Neuronal stem cell (in vitro differentiated cells): ENCODE measurements around the gene CAST.
A peak's percentile ranks its signal among the peaks of the same experiment; 100 is the strongest.

Source experiments
- DNase-seq: peaks from one replicate; pipeline ENCODE4 v3.0.0-alpha.2; 2013; ENCODE audit warnings: low spot score
- H2AFZ ChIP-seq: one replicate; pipeline ENCODE4 v1.6.1; 2013; ENCODE audit warnings: mild to moderate bottlenecking, low read length, inconsistent platforms
- H2AK5ac ChIP-seq: 2 replicates; pipeline ENCODE4 v1.6.1; 2013; ENCODE audit warnings: low read depth, mild to moderate bottlenecking, inconsistent platforms, low read length, moderate library complexity, mixed read lengths
- H2BK120ac ChIP-seq: 2 replicates; pipeline ENCODE4 v1.6.1; 2013; ENCODE audit warnings: low read depth, mild to moderate bottlenecking, inconsistent platforms, low read length, moderate library complexity, mixed read lengths
- H2BK12ac ChIP-seq: one replicate; pipeline ENCODE4 v1.6.1; 2013; ENCODE audit warnings: low read length, inconsistent platforms
- H2BK15ac ChIP-seq: 2 replicates; pipeline ENCODE4 v1.6.1; 2013; ENCODE audit warnings: mild to moderate bottlenecking, low read length, inconsistent platforms, mixed read lengths
- H2BK5ac ChIP-seq: one replicate; pipeline ENCODE4 v1.6.1; 2013; ENCODE audit warnings: inconsistent platforms, mild to moderate bottlenecking, low read length, moderate library complexity
- H3K14ac ChIP-seq: one replicate; pipeline ENCODE4 v1.6.1; 2013; ENCODE audit warnings: low read length, inconsistent platforms
- H3K18ac ChIP-seq: 2 replicates; pipeline ENCODE4 v1.6.1; 2013; ENCODE audit warnings: low read length, inconsistent platforms
- H3K23ac ChIP-seq: 2 replicates; pipeline ENCODE4 v1.6.1; 2013; ENCODE audit warnings: low read depth, mild to moderate bottlenecking, mixed read lengths, low read length, inconsistent platforms; ENCODE audit not compliant: poor library complexity
- H3K27ac ChIP-seq: replicated peaks from 3 replicates; pipeline ENCODE4 v1.5.1; 2013; ENCODE audit warnings: low read length, inconsistent platforms
- H3K27me3 ChIP-seq, 3 experiments: 2 replicates each; pipeline ENCODE4 v1.6.1; 2013; ENCODE audit warnings: low read length in 3 of 3, mild to moderate bottlenecking in 2 of 3, inconsistent platforms in 1 of 3, low read depth in 1 of 3, mixed read lengths in 1 of 3, moderate library complexity in 1 of 3; ENCODE audit not compliant: control insufficient read depth in 3 of 3, insufficient read depth in 3 of 3
- H3K36me3 ChIP-seq, 2 donors: replicated peaks in 1 of 2; 2 replicates each; pipeline ENCODE4 v1.6.1; 2013; ENCODE audit warnings: low read length in 2 of 2; ENCODE audit not compliant: control insufficient read depth in 2 of 2, insufficient read depth in 2 of 2
- H3K4ac ChIP-seq: 2 replicates; pipeline ENCODE4 v1.6.1; 2013; ENCODE audit warnings: inconsistent platforms, mild to moderate bottlenecking, low read length, moderate library complexity
- H3K4me1 ChIP-seq, 2 donors: 1 replicate in 1 of 2; 2 replicates in 1 of 2; pipeline ENCODE4 v1.6.1; 2013; ENCODE audit warnings: low read length in 2 of 2, low read depth in 1 of 2; ENCODE audit not compliant: control insufficient read depth in 2 of 2, insufficient read depth in 1 of 2
- H3K4me2 ChIP-seq: one replicate; pipeline ENCODE4 v1.6.1; 2013; ENCODE audit warnings: mild to moderate bottlenecking, low read length, inconsistent platforms; ENCODE audit not compliant: insufficient read depth, poor library complexity, severe bottlenecking
- H3K4me3 ChIP-seq, 2 donors: 2 replicates each; pipeline ENCODE4 v1.5.1; 2013; ENCODE audit warnings: low read length in 2 of 2, mild to moderate bottlenecking in 2 of 2, inconsistent platforms in 1 of 2, moderate library complexity in 1 of 2
- H3K79me1 ChIP-seq: one replicate; pipeline ENCODE4 v1.6.1; 2013; ENCODE audit warnings: low read depth, mild to moderate bottlenecking, inconsistent platforms, low read length, moderate library complexity
- H3K9ac ChIP-seq: one replicate; pipeline ENCODE4 v1.6.1; 2013; ENCODE audit warnings: mild to moderate bottlenecking, low read depth, low read length, inconsistent platforms; ENCODE audit not compliant: poor library complexity
- H3K9me3 ChIP-seq, 2 donors: replicated peaks in 1 of 2; 2 replicates each; pipeline versions ENCODE3 to v1.6.1; 2013; ENCODE audit warnings: low read length in 2 of 2, mild to moderate bottlenecking in 2 of 2, inconsistent platforms in 1 of 2, low read depth in 1 of 2, mixed read lengths in 1 of 2, moderate library complexity in 1 of 2; ENCODE audit not compliant: control insufficient read depth in 2 of 2, insufficient read depth in 1 of 2
- H4K8ac ChIP-seq: one replicate; pipeline ENCODE4 v1.6.1; 2013; ENCODE audit warnings: low read depth, mild to moderate bottlenecking, inconsistent platforms, low read length, moderate library complexity
- H4K91ac ChIP-seq: one replicate; pipeline ENCODE4 v1.6.1; 2013; ENCODE audit warnings: low read length, low read depth, mild to moderate bottlenecking, inconsistent platforms; ENCODE audit not compliant: poor library complexity
- WGBS, 2 donors: extraction: QIAGEN DNeasy Blood & Tissue Kit; methylation state at CpG; one replicate each; pipeline ENCODE4 v1.1.7; 2013; ENCODE audit warnings: missing lambda C conversion rate in 2 of 2, mixed read lengths in 1 of 2; ENCODE audit not compliant: insufficient read length in 2 of 2, insufficient replicate concordance in 1 of 2; ENCODE audit errors: extremely low coverage in 2 of 2; 5-methylcytosine and 5-hydroxymethylcytosine counted together

Gene CAST

GRCh38 chr5:96626956-96627355 is 35.2 kb upstream of the CAST start:
- Histone ChIP-seq H3K27ac (no peak overlapping the region), H2BK12ac (no peak overlapping the region)
- DNase-seq, result no peak

GRCh38 chr5:96627792-96628398 is 34.3 kb upstream of the CAST start:
- no CpG with 5 or more reads among the region's 2 CpGs for WGBS, 2 donors
- no peak for DNase-seq
- Histone ChIP-seq H4K8ac (no peak overlapping the region), H2BK120ac (no peak overlapping the region), H3K9me3 (no peaks in the 10 kb centered on the region), H2AFZ (no peak overlapping the region), H2BK15ac (no peak overlapping the region), H3K4me2 (no peak overlapping the region), H2AK5ac (no peak overlapping the region), H3K4me3 (no peak overlapping the region), H3K4ac (no peak overlapping the region), H4K91ac (no peak overlapping the region), H3K14ac (no peak overlapping the region), H3K23ac (no peak overlapping the region), H3K4me1 (no peaks in the 10 kb centered on the region), H2BK5ac (no peak overlapping the region), H3K9ac (no peak overlapping the region), H2BK12ac (no peak overlapping the region), H3K36me3 (no peaks in the 10 kb centered on the region), H3K27me3 (no peaks in the 10 kb centered on the region), H3K18ac (no peak overlapping the region), H3K27ac (no peak overlapping the region), H3K79me1 (no peaks in the 10 kb centered on the region)

More at GRCh38 chr5:96626956-96627355, 35.2 kb upstream of the CAST start:
- H3K23ac ChIP-seq, result no peak overlapping the region
- no peaks in the 10 kb centered on the region for H3K27me3 ChIP-seq
- no peak overlapping the region for H2AK5ac ChIP-seq
- no CpG with 5 or more reads among the region's 2 CpGs for WGBS, 2 donors
- H2BK5ac ChIP-seq, result no peak overlapping the region
- H3K9me3 ChIP-seq, result no peaks in the 10 kb centered on the region
- H3K4ac ChIP-seq, result no peak overlapping the region
- H3K18ac ChIP-seq, result no peak overlapping the region
- no peak overlapping the region for H2BK15ac ChIP-seq
- H2AFZ ChIP-seq, result no peak overlapping the region
- no peak overlapping the region for H3K9ac ChIP-seq
- H4K8ac ChIP-seq, result no peak overlapping the region
- no peaks in the 10 kb centered on the region for H3K36me3 ChIP-seq
- H3K4me1 ChIP-seq, result no peaks in the 10 kb centered on the region
- no peaks in the 10 kb centered on the region for H3K79me1 ChIP-seq
- H2BK120ac ChIP-seq, result no peak overlapping the region
- no peak overlapping the region for H3K14ac ChIP-seq
- no peak overlapping the region for H3K4me3 ChIP-seq
- H3K4me2 ChIP-seq, result no peak overlapping the region
- no peak overlapping the region for H4K91ac ChIP-seq

- no peak overlapping the region for H2BK120ac ChIP-seq
- no peak overlapping the region for H2AFZ ChIP-seq
These were observed 33.8 kb upstream of the CAST start for GRCh38 chr5:96628406-96628805.

GRCh38 chr5:96629774-96630173 is 32.4 kb upstream of the CAST start:
- Histone ChIP-seq H2BK15ac (no peak overlapping the region), H3K14ac (no peak overlapping the region), H3K9ac (no peak overlapping the region), H2BK120ac (no peak overlapping the region), H3K4me1 (no peaks in the 10 kb centered on the region), H2BK12ac (no peak overlapping the region), H3K27me3 (peaks cover 0 to 3% (median 0%) of the 10 kb centered on the region in 3 experiments), H4K8ac (no peak overlapping the region), H3K4me2 (no peak overlapping the region), H2BK5ac (no peak overlapping the region), H3K79me1 (no peaks in the 10 kb centered on the region), H3K36me3 (no peaks in the 10 kb centered on the region), H2AK5ac (no peak overlapping the region), H3K4me3 (no peak overlapping the region), H2AFZ (peak overlapping the region; percentile 9), H3K23ac (no peak overlapping the region), H4K91ac (no peak overlapping the region), H3K9me3 (no peaks in the 10 kb centered on the region), H3K18ac (no peak overlapping the region), H3K4ac (no peak overlapping the region), H3K27ac (no peak overlapping the region)
- no peak for DNase-seq
- WGBS, 2 donors, result no CpG with 5 or more reads among the region's 2 CpGs

More at GRCh38 chr5:96628406-96628805, 33.8 kb upstream of the CAST start:
- no peak overlapping the region for H4K8ac ChIP-seq
- H2BK12ac ChIP-seq, result no peak overlapping the region
- H3K14ac ChIP-seq, result no peak overlapping the region
- H3K4me2 ChIP-seq, result no peak overlapping the region
- H3K4me1 ChIP-seq, result no peaks in the 10 kb centered on the region
- H3K36me3 ChIP-seq, result no peaks in the 10 kb centered on the region
- H3K27me3 ChIP-seq, result no peaks in the 10 kb centered on the region
- H3K27ac ChIP-seq, result no peak overlapping the region
- no peak overlapping the region for H3K4me3 ChIP-seq
- H3K23ac ChIP-seq, result no peak overlapping the region
- WGBS, 2 donors, result no CpG with 5 or more reads among the region's 3 CpGs
- H3K4ac ChIP-seq, result no peak overlapping the region
- H2BK15ac ChIP-seq, result no peak overlapping the region
- H3K79me1 ChIP-seq, result no peaks in the 10 kb centered on the region
- H4K91ac ChIP-seq, result no peak overlapping the region
- H3K9me3 ChIP-seq, result no peaks in the 10 kb centered on the region
- no peak overlapping the region for H2AK5ac ChIP-seq
- no peak overlapping the region for H2BK5ac ChIP-seq
- no peak for DNase-seq
- no peak overlapping the region for H3K9ac ChIP-seq
- H3K18ac ChIP-seq, result no peak overlapping the region
